ENCODE measurements around the gene DBR1.

Gene DBR1

GRCh38 chr3:138174421-138175131 is at the start of gene DBR1:
TSS of gene DBR1 (minus strand) at chr3:138174921. CDS start at chr3:138174795, 126 bp downstream.
- peak; percentile 70 for DNase-seq (ENCODE audit: low read depth)

DNA sequence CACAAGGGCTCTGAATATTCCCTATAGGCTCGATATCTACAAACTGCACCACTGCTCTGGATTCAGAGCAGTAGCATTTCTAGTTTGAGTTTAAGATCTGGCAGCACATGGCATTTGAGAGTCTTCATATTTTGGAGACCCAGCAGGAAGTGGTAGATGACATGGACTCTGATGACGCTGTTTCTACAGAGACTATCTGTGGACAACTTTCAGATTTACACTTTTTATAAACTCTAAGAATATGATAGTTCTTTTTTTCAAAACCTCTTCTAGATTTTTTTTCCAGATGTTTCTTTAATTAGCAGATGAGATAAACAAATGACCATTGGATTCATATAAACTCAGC is 48.2 kb upstream of the DBR1 start:
- no peak for DNase-seq (ENCODE audit: low read depth)

DNA sequence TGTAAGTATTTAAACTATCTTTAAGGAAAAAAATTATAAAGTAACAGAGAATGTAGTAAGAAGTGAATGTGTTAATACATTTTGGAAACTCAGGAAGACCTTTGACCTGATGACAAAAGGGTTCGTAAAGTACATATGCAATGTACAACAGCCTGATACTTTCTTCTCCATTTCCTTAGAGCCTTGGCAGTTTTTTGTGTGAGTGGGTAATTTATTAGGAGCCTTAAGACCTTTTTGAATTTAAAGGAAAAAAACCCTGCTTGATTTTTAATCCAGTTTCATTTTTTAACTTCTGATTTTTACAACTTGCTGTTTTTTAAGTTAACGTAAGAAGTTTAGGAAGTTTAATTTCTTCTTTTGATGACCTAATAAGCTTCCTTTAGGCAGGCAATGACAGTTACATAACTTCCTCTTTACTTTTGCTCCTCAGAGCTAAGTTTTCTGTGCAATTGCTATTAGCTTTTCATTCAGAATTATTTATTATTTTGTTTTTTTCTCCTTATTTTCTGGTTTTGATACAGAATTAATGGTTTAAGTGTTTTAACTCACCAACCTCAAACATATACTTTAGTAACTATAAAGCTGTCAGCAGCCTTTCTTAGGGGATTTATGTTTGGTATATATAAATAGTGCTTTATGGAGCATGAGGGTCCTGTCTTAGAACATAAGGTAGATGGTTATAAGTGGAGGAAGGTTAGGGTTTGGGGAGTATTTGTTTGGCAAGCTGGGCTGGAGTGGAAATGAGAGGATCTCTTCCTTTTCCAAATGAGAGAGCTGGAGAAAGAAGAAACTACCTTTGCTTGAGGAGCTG is 47.6 kb upstream of the DBR1 start:
- no peak for DNase-seq (ENCODE audit: low read depth)

GRCh38 chr3:138220788-138221187 is 46.1 kb upstream of the DBR1 start:
- DNase-seq (ENCODE audit: low read depth) = no peak

DNA sequence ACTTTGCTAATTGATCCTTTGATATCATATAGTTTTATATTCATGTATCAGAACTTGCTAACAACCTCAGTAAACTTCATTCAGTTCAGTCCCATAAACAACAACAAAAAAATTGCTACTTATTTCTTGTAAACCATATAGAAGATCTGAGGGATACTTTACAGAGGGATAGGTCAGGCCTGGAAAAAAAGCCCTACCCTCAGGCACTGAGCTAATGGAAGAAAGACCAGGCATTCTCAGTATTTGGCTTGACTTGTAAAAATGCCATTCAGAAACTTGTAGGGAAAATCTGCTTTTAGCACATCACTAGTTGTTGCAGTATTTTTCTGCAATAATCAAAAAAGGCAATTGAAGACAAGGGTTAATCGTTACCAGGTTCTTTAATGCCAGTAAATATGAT is 45.5 kb upstream of the DBR1 start:
- no peak for DNase-seq (ENCODE audit: low read depth)

DNA sequence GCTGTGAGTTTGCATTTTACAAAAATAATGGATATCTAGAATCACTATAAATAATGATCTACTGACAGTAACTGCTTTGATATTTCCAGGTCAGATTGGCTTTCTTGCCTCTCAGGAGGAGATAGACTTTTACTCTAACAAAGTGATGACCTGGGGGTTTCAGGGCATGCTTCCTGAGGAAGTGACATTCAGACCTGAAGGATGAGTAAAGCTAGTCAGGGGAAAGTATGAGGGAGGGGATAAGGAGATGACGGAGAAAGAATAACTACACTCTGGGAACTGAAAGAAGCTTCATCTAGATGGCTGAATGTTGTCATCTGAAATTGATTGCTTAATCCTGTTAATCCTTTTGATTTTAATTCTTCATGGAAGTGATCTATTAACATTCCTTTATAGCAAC is 44.5 kb upstream of the DBR1 start:
- no peak for DNase-seq (ENCODE audit: low read depth)

GRCh38 chr3:138213398-138214085 is 38.8 kb upstream of the DBR1 start:
- DNase-seq (ENCODE audit: low read depth) = no peak

DNA sequence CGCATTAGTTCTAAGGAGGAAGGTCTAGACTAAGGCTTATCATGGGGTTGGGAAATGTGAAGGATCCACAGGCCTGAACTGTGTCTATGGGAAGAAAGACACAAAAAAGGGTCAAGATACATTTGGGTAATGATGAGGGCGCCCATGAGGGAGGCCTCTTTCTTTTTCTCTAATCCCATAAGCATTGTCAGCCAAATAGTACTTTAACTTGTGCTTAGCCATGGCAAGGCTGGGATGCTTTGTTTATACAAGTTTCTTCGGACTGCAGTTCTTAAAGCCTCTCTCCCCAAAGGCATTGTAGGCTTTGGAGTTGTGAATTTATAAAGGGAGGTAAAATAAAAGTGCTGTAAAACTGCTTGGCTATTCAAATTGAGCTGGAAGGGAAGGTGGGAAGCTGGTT is 35.8 kb upstream of the DBR1 start:
- DNase-seq (ENCODE audit: low read depth) = no peak

GRCh38 chr3:138206196-138206595 is 31.5 kb upstream of the DBR1 start:
- DNase-seq (ENCODE audit: low read depth) = no peak

DNA sequence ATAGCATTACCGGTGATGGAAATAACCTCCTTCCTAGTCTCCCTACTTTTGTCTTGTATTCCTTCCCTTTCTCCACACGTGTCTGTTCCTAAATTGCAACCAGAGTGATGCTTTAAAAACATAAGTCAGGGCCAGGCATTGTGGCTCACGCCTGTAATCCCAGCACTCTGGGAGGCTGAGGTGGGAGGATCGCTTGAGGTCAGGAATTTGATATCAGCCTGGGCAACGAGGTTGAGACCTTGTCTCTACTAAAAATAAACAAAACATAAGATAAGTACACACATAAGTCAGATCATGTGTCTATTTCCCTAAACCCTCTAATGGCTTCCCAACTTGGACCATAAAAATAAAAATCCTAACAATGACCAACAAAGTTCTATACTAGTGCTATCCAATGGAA is 30.8 kb upstream of the DBR1 start:
- DNase-seq (ENCODE audit: low read depth) = no peak

DNA sequence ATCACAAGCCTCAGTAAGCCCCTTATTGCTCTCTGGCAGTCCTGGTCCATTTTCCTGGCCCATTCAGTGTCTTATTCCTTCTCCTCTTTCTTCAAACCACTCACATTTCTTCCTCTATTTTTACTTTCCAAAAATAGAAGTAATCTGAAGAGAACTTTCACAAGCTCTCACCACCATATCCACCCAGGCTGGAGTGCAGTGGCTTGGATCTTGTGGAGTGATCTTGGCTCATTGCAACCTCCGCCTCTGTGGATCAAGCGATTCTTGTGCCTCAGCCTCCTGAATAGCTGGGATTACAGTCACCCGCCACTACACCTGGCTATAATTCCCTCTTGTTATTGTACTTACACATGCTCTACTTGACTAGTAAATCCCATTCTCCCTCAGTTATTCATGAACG is 29.2 kb upstream of the DBR1 start:
- DNase-seq (ENCODE audit: low read depth) = no peak

DNA sequence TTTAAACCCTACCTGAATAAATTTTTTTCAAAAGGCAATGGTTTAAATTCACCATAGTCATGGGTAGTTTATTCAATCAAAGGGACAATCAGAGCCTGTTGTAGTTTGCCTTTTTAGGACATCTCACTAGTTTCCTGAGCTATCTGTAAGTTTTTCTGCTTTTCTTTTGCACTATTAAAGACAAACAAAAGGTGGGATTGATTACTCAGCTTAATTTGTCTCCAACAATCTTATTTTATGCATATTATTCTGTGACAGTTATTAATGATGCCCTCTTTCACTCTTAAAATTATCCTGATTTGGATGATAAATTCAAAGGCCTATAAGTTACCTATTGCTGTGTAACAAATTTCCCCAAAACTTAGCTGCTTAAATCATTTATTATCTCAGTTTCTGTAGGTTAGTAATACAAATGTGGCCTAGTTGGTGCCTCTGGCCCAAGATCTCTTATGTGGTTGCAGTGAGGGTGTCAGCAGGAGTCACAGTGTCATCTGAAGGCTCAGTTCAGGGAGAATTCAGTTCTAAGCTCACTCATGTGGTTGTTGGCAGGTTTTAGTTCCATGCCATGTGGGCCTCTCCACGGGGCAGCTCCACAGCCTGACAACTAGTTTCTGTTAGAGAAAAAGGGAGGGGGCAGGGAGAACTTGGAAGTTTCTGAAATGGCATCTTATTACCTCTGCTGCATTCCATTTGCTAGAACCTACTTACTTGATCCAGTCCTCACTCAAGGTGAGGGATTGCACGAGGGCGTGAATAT is 28.4 kb upstream of the DBR1 start:
- no peak for DNase-seq (ENCODE audit: low read depth)

- DNase-seq (ENCODE audit: low read depth) = no peak
These were observed 25.7 kb upstream of the DBR1 start for GRCh38 chr3:138200424-138200823.

DNA sequence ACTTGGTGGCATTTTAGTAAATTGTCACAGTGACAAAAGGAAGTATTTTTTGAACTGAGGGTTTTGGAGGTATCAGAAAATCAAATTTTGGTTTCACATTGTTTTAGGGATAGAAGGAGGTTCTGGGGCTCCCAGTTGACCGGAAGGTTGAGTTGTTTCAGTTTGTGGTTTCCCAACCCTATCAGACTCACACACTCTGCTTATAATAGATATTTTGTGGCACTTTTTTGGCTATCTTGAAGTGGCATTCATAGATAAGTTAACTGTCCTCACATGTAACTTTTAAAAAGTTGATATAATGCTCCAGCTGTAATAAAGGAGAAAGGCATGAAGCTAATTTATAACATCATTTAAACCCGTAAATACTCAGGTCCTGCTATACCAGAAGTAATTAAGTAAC is 25.1 kb upstream of the DBR1 start:
- no peak for DNase-seq (ENCODE audit: low read depth)

DNA sequence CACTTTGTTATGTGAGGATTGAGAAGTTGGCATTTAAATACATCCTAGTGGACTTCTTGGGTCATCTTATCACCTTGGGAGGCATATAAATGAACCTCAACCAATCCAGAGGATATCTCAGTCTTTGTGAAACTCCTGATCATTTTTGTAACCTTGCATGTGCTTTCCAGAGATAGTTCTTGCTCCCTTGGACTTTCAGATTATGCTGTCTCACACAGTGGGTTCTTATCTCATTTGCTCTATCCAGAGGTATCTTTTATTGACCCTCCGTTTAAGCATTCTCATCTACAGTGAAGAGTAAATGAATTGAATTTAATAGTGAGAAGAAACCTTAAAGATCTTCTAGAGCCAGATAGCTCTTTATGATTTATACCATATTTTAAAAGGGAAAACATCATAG is 22.8 kb upstream of the DBR1 start:
- no peak for DNase-seq (ENCODE audit: low read depth)

DNA sequence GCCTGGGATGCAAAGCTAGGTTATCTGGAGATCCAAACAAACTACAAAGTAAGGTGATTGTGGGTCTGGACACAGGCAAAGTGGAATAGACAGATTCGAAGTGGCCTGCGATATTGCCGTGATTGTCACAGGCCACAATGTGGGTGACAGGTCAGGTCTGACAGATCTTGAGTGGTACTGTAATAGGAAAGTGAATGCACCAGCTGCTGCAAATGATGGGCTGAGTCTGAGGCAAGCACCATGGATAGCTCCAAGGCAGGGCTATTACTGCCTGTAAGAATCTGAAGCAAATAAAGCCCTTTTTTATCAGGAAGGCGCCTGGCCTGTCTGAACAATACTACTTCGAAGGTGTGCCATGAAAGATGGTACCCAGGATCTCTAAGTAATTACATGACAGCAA is 22.3 kb upstream of the DBR1 start:
- DNase-seq (ENCODE audit: low read depth) = no peak

DNA sequence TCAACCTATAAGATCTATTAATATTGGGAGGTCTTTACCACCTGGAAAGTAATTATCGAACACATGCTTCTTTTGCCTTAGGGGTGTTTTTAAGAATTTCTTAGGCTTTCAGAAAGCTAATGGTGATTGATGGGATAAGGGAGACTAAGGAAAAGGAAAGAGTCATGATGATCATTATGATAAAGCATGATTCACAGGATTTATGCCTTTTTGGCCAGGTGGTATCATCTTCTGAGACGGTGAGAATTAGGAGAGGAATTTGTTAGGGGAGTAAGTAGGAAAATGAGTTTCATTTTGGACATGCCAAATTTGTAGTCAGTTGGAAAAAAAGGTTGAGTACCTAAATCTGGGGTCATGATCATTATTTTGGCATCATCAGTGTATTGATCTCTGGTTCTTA is 21.3 kb upstream of the DBR1 start:
- no peak for DNase-seq (ENCODE audit: low read depth)

- no peak for DNase-seq (ENCODE audit: low read depth)
These were observed 20.8 kb upstream of the DBR1 start for GRCh38 chr3:138195481-138195880.

- DNase-seq (ENCODE audit: low read depth) = no peak
These were observed 13.5 kb upstream of the DBR1 start for GRCh38 chr3:138188013-138188730.

- no peak for DNase-seq (ENCODE audit: low read depth)
These were observed 12.7 kb upstream of the DBR1 start, which contains the start of gene ARMC8 for GRCh38 chr3:138187296-138188012. TSS of gene ARMC8 (plus strand) at chr3:138187301. CDS start at chr3:138187555, 254 bp downstream.

DNA sequence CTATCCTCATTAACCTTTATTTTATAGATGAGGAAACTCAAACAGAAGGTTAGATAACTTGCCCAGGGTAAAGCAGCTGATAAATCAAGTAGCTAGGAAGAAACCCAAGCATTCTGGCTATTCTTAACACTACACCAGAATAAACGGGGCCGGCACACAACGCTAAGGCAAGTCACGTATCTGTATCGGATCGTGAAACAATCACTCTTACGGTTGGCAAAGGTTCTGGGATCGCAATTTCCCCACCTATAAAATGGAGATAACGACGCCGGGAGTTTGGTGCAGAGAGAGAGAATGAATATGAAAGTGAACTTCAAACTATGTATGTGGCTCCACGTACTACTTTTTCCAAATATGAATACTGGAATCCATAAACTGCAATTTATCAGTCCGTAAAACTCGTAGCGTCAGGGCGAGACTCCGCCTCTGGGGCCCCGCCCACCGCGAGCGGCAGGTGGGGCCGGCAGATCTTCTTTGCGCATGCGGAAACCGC is 12.1 kb upstream of the DBR1 start:
- DNase-seq (ENCODE audit: low read depth) = peak; percentile 84
